Measurements from ENCODE around the gene CTH.

DNA sequence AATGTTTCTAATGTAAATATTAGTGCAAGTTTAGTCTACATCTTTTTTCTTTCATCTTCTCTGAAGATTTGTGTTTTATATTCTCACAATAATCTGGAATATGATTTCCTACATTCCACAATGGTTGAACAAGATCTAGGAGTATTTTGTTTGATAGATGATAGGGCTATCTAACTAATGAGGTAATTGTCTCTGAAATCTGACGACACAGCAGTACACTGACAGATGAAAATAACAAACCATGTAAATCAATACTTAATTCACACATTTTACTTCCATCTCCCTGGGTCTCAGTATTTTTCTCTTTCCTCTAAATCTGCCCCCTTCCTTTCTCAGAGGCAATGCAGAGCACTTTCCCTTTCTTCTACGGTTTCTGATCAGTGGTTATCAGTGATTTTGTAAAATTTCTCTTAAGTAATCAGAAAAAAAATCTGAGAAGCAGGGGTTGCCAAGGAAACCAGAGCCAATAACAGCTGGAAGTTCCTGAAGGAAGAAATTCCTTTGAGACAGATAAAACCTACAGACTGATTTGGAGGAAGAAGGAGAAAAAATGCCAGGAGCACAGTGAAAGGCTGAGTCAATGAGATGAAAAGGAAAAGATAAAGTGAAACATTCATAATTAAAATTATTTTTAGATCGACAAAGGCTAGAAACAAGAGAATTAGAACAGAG is 49.2 kb upstream of the CTH start:
- TF ChIP-seq, protein P1, sequence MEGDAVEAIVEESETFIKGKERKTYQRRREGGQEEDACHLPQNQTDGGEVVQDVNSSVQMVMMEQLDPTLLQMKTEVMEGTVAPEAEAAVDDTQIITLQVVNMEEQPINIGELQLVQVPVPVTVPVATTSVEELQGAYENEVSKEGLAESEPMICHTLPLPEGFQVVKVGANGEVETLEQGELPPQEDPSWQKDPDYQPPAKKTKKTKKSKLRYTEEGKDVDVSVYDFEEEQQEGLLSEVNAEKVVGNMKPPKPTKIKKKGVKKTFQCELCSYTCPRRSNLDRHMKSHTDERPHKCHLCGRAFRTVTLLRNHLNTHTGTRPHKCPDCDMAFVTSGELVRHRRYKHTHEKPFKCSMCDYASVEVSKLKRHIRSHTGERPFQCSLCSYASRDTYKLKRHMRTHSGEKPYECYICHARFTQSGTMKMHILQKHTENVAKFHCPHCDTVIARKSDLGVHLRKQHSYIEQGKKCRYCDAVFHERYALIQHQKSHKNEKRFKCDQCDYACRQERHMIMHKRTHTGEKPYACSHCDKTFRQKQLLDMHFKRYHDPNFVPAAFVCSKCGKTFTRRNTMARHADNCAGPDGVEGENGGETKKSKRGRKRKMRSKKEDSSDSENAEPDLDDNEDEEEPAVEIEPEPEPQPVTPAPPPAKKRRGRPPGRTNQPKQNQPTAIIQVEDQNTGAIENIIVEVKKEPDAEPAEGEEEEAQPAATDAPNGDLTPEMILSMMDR (IDR thresholded peaks at IDR 0.05; ENCODE audit: borderline replicate concordance, extremely low read depth, low read length, poor library complexity, severe bottlenecking): no peak
- TF ChIP-seq EZH2 (IDR thresholded peaks at IDR 0.05; ENCODE audit: borderline replicate concordance, low read depth, low read length, severe bottlenecking): no peak

Data from DND-41 (cell line).